GM19025 (cell line): Measurements from ENCODE around the gene NPEPL1.

Experiments used
- ATAC-seq: cut with Tn5 transposase; IDR thresholded peaks from one replicate; pipeline ENCODE4 v1.9.1; 2021; ENCODE audit warnings: mild to moderate bottlenecking, low read depth, moderate library complexity; ENCODE audit not compliant: unreplicated experiment

Gene NPEPL1

GRCh38 chr20:58712151-58712791, 19.7 kb downstream of the NPEPL1 start:
- ATAC-seq: no peak

DNA sequence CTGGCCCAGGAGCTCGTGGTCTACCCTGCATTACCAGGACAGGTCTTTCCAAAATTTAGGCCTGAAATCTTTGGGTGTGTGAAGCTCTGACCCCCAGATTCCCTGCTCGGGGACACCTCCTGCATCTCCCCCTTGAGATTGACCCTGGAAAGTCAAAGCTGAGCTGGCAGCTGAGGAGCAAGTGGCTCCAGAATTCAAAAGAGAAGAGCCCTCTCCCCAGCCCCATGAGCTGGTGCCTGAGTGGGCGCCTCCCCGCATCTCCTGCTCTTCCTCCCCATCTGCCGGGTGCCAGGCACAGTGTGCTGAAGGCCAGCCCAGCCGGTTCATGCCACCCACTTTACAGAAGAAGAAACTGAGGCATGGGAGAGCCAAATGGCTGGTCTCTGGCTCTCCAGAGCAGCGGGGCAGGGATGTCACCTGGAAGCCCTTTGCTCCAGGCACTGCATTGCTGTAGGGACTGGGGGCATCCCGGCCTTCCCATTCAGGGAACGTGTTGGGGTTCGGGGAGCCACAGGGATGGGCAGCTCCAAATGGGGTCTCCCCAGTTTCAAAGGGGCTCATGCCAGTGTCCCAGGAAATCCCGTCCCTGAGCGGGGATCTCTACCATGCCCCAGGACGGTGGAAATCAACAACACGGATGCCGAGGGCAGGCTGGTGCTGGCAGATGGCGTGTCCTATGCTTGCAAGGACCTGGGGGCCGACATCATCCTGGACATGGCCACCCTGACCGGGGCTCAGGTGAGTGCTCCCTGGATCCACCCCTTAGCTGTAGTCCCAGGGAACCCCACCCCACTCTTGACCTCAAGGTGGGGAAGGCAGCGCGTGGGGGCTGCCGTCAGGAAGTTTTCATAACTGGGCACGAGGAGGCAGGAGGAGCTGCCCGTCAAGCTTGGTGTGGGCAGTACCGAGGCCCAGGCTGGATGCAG, 20.5 kb downstream of the NPEPL1 start:
- no peak for ATAC-seq

DNA sequence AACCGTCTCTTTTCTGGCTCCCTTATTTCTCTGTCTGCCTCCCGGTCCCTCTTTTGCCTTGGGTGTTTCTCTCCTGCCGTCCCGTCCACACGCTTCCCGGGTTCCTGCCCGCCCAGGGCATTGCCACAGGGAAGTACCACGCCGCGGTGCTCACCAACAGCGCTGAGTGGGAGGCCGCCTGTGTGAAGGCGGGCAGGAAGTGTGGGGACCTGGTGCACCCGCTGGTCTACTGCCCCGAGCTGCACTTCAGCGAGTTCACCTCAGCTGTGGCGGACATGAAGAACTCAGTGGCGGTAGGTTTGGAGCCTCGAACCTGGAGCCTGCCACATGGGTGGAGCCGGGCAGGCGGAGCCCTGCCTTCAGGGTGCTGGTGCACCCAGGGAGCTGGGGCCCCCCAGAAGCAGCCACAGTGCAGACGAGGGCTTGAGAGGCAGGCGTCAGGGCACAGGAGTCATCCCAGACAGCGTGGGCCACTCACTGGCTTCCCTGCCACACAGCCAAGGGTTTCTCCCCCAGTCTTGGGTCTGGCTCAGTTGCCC, 21.3 kb downstream of the NPEPL1 start:
- no peak for ATAC-seq

DNA sequence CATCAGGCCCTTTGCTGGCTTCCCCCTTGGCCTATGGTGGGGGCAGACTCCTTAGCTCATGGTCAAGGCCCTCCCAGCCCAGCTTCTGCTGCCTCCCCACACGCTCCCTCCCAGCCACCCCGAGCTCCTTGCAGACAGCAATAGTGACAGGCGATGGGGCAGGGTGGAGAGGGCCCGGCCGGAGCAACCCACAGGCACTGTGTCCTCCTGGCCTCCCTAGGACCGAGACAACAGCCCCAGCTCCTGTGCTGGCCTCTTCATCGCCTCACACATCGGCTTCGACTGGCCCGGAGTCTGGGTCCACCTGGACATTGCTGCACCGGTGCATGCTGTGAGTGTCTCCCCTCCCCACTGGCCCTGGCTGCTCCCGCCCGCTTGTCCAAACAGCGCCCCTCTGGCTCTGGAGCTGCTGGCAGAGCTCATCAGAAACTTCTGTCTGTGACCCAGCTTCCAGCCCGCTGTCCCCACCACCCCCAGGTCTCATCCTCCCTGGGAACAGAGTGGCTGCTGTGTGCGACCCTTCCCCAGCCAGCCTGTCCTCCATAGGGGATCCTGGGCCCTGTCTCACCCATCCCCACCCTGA, 21.8 kb downstream of the NPEPL1 start:
- no peak for ATAC-seq

GRCh38 chr20:58714923-58715351, 22.3 kb downstream of the NPEPL1 start:
- ATAC-seq: no peak

- ATAC-seq: no peak
Measured at GRCh38 chr20:58715391-58715800, 22.8 kb downstream of the NPEPL1 start.

DNA sequence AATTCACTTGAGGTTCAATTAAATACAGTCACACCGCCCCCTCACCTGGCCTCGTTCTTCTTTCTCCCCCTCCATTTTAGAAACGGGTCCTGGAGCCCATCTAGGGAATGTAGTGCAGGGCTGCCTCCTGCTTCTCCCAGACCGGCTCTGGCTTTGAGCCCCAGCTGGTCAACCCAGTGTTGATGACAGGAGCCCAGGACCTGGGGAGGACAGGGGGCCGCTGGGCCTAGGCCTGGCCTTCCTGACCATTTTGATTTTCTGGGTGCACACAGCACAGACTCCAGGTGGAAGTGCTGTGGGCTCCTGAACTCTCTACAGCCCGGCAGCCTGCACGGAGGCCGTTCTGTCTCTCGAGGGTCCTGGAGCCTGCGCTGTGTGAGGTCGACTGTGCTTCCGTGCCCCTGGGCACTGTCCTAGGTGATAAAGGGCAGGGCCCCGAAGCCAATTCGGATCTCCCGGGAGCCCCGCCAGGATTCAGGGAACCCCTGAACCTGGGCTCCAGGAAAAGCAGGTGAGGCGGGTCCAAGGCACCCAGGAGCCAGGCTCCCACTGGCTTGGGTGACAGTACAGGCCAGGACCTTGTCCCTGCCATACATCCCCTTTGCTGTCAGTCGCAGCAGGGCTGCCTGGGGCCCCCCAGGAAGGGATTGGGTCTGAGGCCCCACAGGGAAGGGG, 23.3 kb downstream of the NPEPL1 start:
- ATAC-seq: no peak

DNA sequence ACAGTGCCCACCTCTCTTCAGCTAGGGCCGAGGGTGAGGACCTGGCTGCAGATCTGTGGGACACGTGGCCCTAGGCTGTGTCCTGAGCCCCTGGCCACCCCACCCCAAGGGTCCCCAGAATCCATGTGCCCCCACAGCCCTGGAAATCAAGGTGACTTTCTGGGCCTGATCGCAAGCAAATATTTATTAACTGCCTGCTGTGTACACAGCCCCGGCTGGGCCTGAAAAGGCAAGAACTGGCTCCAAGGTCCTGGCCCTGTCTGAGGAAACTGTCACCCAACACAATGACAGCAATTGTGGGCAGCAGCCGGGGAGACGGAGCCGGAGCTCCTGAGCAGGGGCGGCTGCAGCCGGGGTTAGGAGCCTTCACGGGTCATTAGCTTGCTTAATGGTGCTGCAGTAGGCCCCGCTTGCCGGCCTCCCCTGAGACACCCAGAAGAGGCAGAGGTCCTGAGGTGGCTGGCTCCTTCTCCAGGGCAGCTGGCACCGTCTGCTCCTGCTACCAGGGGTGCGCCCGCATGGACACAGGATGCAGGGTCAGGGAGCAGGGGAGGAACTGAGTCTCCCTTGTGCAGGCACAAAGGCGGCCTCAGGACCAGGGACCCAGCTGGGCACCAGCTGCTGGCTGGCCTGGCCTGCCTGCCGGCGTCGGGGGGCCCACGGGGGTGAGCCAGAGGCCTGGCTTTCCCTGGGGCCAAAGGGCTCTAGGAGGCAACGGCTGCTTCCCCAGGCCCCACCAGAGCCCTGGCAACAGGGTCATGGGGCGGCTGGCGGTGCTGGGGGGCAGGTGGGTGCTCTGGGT, 24.1 kb downstream of the NPEPL1 start:
- no peak for ATAC-seq

- no peak for ATAC-seq
Measured at GRCh38 chr20:58717278-58718091, 24.9 kb downstream of the NPEPL1 start.

GRCh38 chr20:58718121-58718563, 25.5 kb downstream of the NPEPL1 start:
- ATAC-seq: no peak

DNA sequence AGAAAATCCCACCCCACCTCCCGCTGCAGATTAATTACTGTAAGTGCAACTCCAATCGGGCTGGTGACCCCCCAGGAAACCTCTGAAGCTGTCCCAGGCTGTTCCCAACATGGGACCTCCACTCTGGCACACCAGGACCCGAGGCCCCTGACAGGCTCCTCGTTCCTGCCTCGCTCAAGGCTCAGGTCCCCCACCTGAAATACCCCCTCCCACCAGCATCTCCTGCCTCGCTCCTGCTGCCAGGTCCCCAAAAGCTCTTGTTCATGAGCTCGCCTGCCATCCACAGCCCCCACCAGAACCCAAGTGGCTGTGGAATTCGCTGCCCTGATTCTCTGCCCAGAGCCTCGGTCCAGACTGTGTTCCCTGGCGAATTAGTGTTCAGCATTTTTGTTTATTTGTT, 26.1 kb downstream of the NPEPL1 start:
- no peak for ATAC-seq

DNA sequence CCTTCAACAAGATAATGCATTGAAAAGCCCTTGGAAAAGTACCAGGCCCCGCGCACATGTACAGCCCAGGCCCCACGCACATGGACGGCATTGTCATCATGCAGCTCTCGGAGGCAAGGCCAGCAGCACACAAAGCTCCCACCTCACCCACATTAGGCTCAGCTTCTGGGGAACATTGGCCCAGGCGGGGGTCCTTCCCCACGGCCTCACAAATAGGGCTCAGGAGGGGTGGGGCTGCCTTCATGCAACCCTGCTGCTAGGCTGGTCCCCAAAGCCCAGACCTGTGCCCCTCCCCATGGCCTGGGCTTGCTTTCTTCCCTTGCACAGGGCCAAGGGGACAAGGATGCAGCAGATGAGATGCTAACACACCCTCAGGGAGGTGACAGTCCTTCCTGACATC, 26.7 kb downstream of the NPEPL1 start:
- ATAC-seq: no peak

DNA sequence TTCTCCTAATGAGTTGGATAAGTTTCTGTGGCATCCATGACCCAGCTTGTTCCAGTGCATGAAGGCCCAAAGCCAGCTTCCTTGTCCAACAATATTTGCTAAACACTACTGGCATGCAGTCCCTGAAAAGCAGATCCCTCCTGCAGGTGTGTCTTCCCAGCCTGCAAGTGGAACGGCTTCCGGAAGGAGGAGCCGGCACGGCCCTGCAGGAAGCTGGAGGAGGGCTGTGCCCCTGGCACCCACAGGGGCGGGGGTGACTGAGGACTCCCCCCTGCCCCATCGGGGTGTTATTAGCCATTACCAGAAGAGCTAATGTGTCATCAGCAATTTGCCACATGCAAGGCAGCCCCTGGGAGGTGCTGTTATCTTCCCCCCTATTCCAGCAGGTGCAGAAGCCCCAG, 27.4 kb downstream of the NPEPL1 start:
- no peak for ATAC-seq

GRCh38 chr20:58720890-58721289, 28.3 kb downstream of the NPEPL1 start:
- ATAC-seq: no peak

DNA sequence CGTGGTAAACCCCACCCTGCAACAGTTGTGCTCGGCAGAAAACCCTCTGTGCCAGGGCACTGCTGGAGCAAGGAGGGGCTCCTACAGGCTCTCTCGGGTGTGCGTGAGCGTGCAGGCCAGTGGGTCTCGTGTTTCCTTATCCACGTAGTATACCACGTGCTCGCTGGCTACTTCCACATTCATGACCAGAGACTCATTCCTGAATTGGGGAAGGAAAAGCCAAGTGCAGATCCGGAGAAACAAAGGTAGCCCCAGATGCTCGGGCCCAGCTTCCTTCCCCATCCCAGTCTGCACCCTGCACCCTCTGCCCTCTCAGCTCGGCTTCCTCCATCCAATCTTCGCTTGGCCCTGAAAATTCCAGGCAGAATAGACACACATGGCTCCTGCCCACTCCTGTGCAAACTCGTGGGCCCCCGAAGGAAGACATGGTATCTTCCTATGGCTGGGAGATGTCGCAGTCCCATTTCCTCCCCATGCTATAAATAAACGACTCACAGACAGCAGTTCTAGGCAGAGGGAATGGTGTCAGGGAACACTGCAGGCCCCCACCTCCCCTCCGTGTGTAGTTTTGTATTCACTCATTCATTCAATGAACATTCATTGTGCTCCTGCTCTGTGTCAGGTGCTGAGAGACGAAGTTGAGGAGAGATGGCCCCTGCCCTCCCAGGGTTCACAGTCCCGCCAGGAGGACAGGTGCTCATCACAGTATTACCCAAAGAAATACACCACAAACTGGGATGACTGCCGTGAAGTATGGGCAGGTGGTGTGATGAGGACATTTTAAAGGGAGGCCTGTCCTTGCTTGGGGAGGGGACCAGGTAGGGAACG, 29.6 kb downstream of the NPEPL1 start:
- ATAC-seq: no peak

DNA sequence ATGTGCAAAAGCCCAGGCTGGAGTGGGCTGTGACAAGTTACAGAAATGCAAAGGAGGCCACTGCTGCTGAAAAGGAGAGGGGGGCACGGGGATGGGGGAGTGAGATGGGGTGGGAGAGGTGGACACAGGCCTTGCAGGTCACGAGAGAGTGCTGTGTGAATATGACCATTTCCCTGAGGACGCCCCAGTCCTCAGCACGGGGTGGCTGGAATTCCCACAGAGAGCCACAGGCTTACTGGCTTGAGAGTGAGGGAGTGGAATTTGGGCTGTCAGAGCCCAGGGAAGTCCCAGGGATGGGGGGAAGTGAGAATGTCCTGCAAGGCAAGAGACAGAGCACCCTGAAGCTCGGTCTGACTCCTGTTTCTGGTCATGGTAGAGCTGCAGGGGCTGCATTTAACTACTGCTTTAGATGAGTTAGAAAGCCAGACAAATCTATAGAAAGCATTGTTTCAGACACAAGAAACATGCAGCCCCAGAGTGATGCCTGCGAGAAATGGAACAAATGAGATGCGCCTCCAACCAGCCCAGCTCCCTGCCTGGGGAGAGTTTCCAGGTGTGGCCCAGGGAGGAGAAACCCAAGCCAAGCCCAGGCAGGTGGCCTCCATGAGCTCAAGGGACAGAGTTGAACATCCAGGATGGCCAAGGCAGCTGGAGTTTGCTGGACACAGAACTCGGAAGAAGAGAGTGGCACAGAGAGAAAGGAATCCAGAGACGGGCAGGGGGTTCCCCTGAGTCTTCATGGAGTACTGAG, 30.5 kb downstream of the NPEPL1 start:
- no peak for ATAC-seq

- ATAC-seq: no peak
Measured at GRCh38 chr20:58723628-58723984, 31.0 kb downstream of the NPEPL1 start.
